Pancreas (tissue), 10 donors: ENCODE results near the gene AFDN. TPM values are rescaled to one million over a fixed set of nuclear protein-coding genes. Genes with fewer than 3 reads are reported as not detected.

Experiments used
- ATAC-seq, 4 donors: fragments of 200-7000 bp; cut with Tn5 transposase; one replicate each; pipeline versions ENCODE4 v1.8.0 to v1.9.1; 2020; ENCODE audit warnings: mild to moderate bottlenecking in 4 of 4, moderate library complexity in 4 of 4
- DNase-seq, 6 donors: peaks; one replicate each; pipeline ENCODE4 v3.0.0-alpha.2; 2020
- FAIRE-seq: peaks from 2 replicates; lab custom pipeline; 2012; peaks lifted over from hg19 to GRCh38; lab: Jason Lieb, UNC
- H3K27ac ChIP-seq, 4 donors: fragments of 200-600 bp; sonication (generic); 1 replicate in 3 of 4; 2 replicates in 1 of 4; pipeline versions ENCODE4 v1.5.0 to v1.8.0; 2020
- H3K27me3 ChIP-seq, 4 donors: fragments of 200-600 bp; one replicate each; pipeline ENCODE4 v1.8.0; 2021
- H3K36me3 ChIP-seq, 3 donors: fragments of 200-600 bp; sonication (generic) in 1 of 3; one replicate each; pipeline versions ENCODE4 v1.5.0 to v1.8.0; 2020 to 2021
- H3K4me1 ChIP-seq, 3 donors: fragments of 200-600 bp; one replicate each; pipeline ENCODE4 v1.8.0; 2021
- H3K4me3 ChIP-seq, 4 donors: fragments of 200-600 bp; sonication (generic) in 2 of 4; one replicate each; pipeline versions ENCODE4 v1.5.0 to v1.8.0; 2020 to 2021
- H3K9me3 ChIP-seq, 4 donors: fragments of 200-600 bp; one replicate each; pipeline ENCODE4 v1.8.0; 2021
- WGBS, 2 donors: extraction: QIAGEN DNeasy Blood & Tissue Kit; methylation state at CpG; one replicate each; pipeline ENCODE4 v1.1.7; 2013; 5-methylcytosine and 5-hydroxymethylcytosine counted together
- intact Hi-C, 3 donors: fragments of 100-400 bp; cut with DNase I; formaldehyde crosslinking; loops; one replicate each; pipeline versions ENCODE4 v1.11.1 to v1.14.2; 2022
- polyA plus RNA-seq, 2 donors: library from polyadenylated mRNA; stranded (reverse); fragments of 200-250 nt; gene quantifications; one replicate each; pipeline ENCODE4 v1.2.3, GENCODE V29; 2013
- total RNA-seq, 6 donors: library from RNA; stranded (reverse); fragmentation: NEBNext Ultra II Directional in 4 of 6; extraction: Animal tissue kit (Norgen Biotek cat#: 25700) in 4 of 6; gene quantifications; one replicate each; pipeline versions ENCODE4 v1.2.1 to v1.2.4, GENCODE V29; 2021 to 2023
- TF ChIP-seq, protein P1 (sequence below), 4 donors: fragments of 200-600 bp; sonication (generic) in 3 of 4; IDR thresholded peaks; one replicate each; pipeline versions ENCODE4 v1.5.0 to v1.8.0; 2021; ENCODE audit warnings: antibody characterized with exemption in 4 of 4
- donor health status: healthy with polysubstance abuse.
- donor health status: DM: no; HTN: no; CAD: no; lungs with moderate emphysema.
- donor health status: DM: no; HTN: no; CAD: no.
- donor health status: control.
- donor health status: control.
- donor health status: Bipolar disorder and iron deficiency.
- donor health status: DM: yes; HTN: yes; CAD: no.
- donor health status: DM: no; HTN: no; CAD: no.
- donor health status: DM: no; HTN: no; CAD: no.
- donor health status: DM: yes; HTN: yes; CAD: no.

Gene AFDN
- total and polyA plus RNA-seq, 8 donors = 55.2 to 122 (median 73.3) TPM

DNA sequence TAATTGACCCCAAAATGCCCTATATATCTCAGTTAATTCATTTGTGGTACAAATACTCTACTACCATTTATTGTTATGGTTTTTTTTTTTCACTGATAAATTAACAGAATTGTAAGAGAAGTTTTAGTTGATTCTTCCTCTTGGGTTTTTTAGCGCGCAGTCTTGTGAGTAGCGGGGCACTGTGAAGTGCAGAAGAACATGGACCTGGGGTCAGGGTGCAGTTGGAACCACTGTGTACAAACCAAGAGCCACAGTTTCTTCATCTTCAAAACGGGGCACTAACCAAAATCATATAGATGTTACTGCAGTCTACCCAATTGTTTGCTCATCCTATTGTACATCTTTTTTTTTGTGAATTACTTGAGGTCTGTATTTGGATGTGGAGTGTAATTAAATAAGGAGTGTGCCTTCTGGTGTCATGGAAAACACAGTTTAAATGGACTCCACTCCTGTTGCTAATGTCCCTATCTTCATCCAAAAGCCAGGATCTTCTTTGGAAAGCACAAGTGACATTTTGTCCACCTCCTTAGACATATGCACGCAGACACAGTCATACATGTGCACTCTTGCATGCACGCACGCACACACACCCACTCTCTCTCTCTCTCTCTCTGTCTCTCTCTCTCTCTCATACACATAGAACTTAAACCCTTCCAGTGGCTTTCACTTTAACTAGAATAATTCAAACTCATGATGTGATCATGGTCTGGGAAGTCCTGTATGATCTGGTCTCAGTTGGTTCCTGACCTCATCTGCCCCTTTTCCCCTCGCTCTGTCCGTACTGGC is 51.5 kb downstream of the AFDN start:
- Histone ChIP-seq H3K4me1 (peaks cover 10 to 16% (median 12%) of the 10 kb centered on the region in 3 donors), H3K27ac (no peak overlapping the region), H3K4me3 (no peak overlapping the region), H3K27me3 (no peaks in the 10 kb centered on the region), H3K36me3 (peaks cover 0 to 12% (median 3%) of the 10 kb centered on the region in 3 donors), H3K9me3 (no peaks in the 10 kb centered on the region)
- no peak for FAIRE-seq
- intact Hi-C loops = no loop called here
- DNase-seq = no peak
- TF ChIP-seq, protein P1, sequence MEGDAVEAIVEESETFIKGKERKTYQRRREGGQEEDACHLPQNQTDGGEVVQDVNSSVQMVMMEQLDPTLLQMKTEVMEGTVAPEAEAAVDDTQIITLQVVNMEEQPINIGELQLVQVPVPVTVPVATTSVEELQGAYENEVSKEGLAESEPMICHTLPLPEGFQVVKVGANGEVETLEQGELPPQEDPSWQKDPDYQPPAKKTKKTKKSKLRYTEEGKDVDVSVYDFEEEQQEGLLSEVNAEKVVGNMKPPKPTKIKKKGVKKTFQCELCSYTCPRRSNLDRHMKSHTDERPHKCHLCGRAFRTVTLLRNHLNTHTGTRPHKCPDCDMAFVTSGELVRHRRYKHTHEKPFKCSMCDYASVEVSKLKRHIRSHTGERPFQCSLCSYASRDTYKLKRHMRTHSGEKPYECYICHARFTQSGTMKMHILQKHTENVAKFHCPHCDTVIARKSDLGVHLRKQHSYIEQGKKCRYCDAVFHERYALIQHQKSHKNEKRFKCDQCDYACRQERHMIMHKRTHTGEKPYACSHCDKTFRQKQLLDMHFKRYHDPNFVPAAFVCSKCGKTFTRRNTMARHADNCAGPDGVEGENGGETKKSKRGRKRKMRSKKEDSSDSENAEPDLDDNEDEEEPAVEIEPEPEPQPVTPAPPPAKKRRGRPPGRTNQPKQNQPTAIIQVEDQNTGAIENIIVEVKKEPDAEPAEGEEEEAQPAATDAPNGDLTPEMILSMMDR (IDR thresholded peaks at IDR 0.05) = no peak
- no peak for ATAC-seq
- WGBS, 2 donors = 89 to 98% methylated on average over 9 of the region's 9 CpGs

DNA sequence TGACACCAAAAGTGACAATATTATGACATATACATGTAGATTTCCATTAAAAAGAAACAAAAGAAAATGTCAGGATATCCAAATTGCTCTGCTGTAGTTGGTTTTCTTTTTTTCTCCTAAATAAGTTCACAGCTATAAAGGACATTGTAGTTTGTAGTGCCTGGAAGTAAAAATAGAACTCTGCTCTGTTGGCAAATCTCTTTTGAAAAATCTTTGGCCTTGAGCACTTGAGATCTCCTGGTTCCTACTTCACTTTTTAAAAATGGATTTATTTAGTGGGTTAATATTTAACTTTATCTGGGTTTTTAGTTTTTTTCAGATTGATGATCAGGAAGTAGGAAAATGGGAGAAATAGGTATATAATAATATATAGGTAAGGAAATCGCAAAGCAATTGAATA is 52.9 kb downstream of the AFDN start:
- Histone ChIP-seq H3K27ac (no peak overlapping the region), H3K4me1 (peaks cover 10 to 16% (median 12%) of the 10 kb centered on the region in 3 donors), H3K4me3 (no peak overlapping the region), H3K36me3 (peaks cover 0 to 14% (median 3%) of the 10 kb centered on the region in 3 donors), H3K9me3 (no peaks in the 10 kb centered on the region), H3K27me3 (no peaks in the 10 kb centered on the region)
- intact Hi-C loops = no loop called here
- peak in 2 of 4 donors; percentile 59 for ATAC-seq
- no peak for FAIRE-seq
- no peak for DNase-seq
- TF ChIP-seq, protein P1 (IDR thresholded peaks at IDR 0.05) = no peak
- 86 to 92% methylated on average over 1 of the region's 1 CpG for WGBS, 2 donors

DNA sequence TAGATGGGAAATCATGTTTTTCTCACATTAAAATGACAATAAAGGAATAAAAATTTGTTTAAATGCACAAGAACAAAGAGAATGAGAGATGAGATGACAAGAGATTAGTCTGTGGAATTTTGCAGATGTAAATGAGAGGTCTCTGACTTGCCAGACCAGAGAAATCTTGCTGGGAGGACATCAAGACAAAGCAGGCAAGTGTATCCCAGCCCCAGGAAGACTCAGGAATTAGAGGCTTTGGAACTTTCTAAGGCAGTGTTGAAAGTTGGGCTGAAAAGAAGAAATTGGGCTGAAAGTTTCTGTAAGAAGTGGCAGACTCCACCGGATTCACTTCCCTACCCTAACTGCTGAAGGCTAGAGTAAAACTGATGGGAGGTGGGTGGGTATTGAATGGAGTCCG is 54.6 kb downstream of the AFDN start:
- TF ChIP-seq, protein P1 (IDR thresholded peaks at IDR 0.05) = no peak
- ATAC-seq = no peak
- intact Hi-C loops = no loop called here
- FAIRE-seq = no peak
- H3K36me3 ChIP-seq = peaks cover 0 to 4% (median 0%) of the 10 kb centered on the region in 3 donors
- H3K4me1 ChIP-seq = peaks cover 10 to 16% (median 12%) of the 10 kb centered on the region in 3 donors
- 93 to 96% methylated on average over 2 of the region's 2 CpGs for WGBS, 2 donors
- no peak for DNase-seq
- H3K9me3 ChIP-seq = no peaks in the 10 kb centered on the region
- H3K27ac ChIP-seq = no peak overlapping the region
- H3K27me3 ChIP-seq = no peaks in the 10 kb centered on the region
- H3K4me3 ChIP-seq = no peak overlapping the region

DNA sequence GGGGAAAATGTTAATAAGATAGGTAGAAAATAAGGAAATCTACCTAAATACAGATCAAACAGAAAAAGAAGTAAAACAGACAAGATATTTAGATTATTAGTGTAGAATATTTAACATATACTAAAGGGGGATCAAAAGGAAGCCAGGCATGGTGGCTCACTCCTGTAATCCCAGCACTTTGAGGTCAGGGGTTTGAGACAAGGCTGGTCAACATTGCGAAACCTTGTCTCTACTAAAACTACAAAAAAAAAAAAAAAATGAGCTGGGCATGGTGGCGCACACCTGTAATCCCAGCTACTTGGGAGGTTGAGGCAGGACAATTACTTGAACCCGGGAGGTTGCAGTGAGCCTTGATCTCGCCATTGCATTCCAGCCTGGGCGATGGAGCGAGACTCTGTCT is 55.5 kb downstream of the AFDN start:
- Histone ChIP-seq H3K27me3 (no peaks in the 10 kb centered on the region), H3K36me3 (peaks cover 0 to 3% (median 0%) of the 10 kb centered on the region in 3 donors), H3K4me3 (no peak overlapping the region), H3K4me1 (peaks cover 10 to 16% (median 12%) of the 10 kb centered on the region in 3 donors), H3K9me3 (no peaks in the 10 kb centered on the region), H3K27ac (no peak overlapping the region)
- TF ChIP-seq, protein P1 (IDR thresholded peaks at IDR 0.05) = no peak
- DNase-seq (no peak), FAIRE-seq (no peak), ATAC-seq (no peak)
- intact Hi-C loops = no loop called here
- 97 to 99% methylated on average over 6 of the region's 6 CpGs for WGBS, 2 donors

DNA sequence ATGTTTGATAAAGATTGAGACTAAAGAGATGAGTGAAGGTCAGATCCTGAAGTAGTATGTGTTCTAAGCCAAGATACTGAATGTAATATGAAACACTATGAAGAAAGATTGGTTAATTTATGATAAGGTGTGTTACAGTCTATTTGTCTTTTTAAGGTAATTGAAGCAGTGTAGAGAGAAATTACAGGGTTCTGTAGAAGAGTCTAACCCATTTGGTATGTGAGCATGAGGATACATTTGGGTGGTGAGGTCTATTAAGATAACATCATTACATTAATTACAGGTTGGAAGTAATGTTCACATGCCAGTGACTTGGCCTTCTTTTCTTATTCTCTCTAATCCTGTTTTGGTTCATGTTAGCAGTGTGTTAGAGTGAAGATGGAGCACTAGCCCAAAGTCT is 61.4 kb downstream of the AFDN start:
- TF ChIP-seq, protein P1 (IDR thresholded peaks at IDR 0.05) = no peak
- Histone ChIP-seq H3K27ac (no peak overlapping the region), H3K4me3 (no peak overlapping the region), H3K36me3 (peaks cover 0 to 22% (median 0%) of the 10 kb centered on the region in 3 donors), H3K4me1 (no peaks in the 10 kb centered on the region), H3K27me3 (no peaks in the 10 kb centered on the region), H3K9me3 (no peaks in the 10 kb centered on the region)
- intact Hi-C loops = no loop called here
- no peak for FAIRE-seq
- no peak for DNase-seq
- ATAC-seq = no peak
